SIG-M5 (cell line): ENCODE measurements around the gene FCHO1.
A peak's percentile ranks its signal among the peaks of the same experiment; 100 is the strongest.

Experiments
- DNase-seq: peaks from one replicate; lab custom pipeline; 2025; lab: John Stamatoyannopoulos, UW

FCHO1 gene

DNA sequence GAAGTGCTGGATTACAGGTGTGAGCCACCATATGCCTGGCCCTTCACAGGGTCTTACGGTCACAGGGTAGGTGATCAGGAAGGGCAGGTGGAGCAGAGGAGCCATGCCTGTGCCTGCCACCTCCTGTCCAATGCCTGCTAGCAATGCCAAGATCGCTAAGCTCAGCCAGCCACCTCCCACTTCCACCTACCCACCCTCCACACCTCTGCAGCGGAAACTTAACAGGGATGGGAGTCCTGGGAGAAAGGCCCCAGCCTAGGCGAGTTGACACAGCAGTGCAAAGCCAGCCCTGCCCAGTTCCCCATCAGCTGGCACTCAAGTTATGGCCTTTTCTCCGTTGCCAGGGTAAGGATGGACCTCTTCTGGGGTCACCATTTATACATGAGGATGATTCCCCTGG is 15.9 kb upstream of the FCHO1 start:
- no peak for DNase-seq

DNA sequence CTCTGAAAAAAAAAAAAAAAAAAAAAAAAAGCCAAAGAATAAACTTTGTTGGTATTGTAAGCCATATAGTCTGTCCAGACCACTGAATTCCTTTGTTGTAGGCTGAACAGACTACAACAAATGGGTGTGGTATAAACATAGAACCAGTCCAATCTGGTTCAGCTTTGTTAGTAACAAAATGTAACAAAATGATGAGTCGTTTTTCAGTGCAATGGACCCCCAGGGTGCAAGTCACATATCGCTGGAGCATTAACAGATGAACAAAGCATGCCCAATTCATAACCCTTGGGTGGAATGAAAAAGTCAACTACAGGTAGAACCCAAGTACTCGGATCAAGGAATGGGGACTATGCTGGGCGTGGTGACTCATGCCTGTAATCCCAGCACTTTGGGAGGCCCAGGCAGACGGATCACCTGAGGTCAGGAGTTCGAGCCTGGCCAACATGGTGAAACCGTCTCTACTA is 13.6 kb upstream of the FCHO1 start:
- DNase-seq: no peak

DNA sequence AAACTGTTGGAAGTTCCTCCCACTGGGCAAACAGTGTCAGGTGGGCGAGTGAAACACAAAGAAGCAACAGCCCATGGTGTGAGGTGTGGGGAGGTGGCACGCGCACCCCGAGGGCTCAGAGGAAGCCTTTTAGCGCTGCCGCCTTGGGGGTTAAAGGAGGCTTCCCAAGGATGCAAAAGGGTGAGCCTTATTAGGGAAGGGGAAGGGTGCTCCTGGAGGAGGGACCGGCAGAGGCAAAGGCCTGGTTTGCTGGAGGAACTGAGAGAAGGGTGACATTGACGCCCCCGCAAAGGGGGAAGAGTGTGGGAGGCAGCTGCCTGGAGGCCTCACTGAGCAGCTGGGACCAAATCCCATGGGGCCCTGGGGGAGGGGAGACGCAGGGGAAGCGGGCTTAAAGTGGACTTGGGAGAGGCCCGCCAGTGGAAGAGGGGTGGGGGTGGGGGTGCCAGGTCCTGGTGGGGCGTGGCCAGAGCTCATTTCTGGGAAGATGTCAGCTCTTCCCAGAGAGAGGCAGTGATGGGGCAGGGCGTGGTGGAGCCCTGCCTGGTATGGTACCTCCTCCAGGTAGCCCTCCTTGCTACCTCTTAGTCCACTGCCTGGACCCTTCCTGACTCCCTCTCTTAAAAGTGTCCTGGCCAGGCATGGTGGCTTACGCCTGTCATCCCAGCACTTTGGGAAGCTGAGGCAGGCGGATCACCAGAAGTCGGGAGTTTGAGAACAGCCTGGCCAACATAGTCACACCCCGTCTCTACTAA is 12.0 kb upstream of the FCHO1 start:
- no peak for DNase-seq

DNA sequence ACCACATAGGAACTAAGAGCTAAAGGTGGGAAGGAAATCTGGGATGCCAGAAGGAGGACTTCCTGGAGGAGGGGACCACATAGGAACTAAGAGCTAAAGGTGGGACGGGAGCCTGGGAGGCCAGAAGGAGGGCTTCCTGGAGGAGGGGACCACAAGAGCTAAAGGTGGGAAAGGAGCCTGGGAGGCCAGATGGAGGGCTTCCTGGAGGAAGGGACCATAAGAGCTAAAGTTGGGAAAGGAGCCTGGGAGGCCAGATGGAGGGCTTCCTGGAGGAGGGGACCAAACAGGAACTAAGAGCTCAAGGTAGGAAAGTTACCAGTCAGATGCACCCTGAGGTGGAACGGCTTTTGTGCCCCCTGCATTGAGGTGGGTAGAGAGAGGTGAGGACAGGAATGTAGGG is 9.8 kb upstream of the FCHO1 start:
- no peak for DNase-seq

DNA sequence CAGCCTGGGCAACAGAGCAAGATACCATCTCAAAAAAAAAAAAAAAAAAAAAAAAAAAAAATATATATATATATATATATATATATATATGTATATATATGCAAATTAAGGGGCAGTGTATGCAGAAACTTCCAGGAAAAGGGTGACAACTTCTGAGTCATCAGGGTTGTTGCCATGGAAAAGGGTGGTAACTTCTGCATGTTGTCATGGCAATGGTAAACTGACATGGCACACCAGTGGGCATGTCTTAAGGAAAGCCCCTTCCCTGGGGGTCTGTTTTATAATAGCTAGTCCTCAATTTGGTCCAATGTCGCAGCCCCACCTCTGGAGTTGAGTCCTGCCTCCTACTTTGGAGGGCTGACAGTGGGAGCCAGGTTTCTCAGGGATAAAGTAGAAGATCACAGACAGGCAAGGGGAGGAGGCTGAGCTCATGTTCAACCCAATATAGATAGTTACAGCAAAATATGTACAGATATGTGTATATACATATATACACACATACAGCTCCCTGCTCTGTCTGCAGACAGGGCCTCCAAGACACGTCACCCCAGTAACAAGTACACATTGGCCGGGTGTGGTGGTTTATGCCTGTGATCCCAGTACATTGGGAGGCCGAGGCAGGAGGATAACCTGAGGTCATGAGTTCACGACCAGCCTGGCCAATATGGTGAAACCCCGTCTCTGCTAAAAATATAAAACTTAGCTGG is 7.2 kb upstream of the FCHO1 start:
- DNase-seq: no peak

DNA sequence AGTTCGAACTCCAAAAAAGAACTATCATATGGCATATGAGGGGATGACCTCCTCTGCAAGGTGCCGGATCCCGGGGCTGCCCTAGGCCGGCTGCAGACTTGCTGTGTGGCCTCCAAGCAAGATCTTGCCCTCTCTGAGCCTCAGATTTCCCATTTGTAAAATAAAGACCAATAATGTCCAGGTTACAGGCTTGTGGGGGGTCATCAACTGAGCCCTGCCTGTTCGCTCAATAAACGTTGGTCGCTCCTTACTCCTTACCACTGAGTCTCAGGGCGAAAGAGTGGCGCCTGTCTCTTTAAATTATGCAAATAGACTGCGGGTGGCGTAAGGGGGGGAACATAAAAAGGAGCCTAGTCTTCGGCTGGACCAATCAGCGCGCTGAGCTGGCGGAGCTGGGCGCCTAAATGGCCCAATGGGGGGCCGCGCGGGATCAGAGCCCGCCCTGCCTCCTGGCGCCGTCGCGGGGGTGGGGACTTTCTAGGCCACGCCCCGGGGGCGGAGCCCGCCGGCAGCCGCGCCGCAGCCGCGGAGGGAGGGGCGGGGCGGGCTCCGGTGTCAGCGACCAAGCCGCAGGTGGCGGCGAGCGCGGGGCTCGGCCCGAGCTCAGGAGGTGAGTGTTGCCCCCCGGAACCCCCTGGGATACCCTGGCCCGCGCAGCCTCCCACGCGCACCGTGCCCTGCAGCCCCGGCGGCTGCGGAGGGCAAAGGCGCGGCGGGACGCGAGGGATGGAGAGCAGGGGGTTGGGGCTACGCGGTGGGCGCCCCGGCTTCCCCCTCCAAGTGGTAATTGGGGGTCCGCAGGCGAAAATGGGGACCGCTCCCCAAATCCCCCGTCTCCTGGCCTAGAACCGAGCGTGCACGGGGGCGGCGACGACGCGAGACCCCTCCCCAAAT is 3.8 kb upstream of the FCHO1 start:
- peak; percentile 46 for DNase-seq

DNA sequence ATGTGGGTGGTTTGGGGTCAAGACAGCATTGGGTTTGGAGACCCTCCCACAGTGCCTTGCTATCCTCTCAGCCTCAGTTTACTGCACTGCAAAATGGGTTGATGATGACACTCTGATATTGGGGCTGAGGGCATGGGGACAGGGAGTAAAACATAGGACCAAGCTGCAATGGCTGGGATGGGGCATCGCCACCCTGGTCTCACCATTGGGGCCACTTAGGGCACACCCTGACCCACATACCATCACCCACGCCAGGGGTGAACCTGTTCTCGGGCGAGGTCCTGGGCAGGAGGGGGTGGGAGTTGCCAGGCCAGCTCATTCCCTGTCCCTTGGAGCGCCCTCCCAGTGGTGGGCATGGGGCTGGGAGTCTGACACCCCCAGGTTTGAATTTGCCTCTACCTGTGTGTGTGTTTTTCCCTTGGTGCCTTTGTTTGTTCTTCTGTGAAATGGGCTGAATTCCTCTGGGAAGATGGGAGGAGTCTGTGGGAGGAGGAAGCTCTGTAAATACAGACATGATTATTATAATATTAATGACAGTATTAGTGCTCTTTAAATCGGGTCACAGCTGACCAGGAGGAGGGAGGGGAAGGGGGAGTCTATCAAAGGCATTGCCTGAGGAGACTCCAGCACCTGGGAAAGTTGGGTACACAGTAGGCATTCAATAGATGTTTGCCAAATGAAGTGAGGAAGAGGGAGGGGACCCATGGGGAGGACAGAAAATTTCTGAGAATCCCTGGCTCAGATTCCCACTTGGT is 2.2 kb upstream of the FCHO1 start:
- DNase-seq: no peak

DNA sequence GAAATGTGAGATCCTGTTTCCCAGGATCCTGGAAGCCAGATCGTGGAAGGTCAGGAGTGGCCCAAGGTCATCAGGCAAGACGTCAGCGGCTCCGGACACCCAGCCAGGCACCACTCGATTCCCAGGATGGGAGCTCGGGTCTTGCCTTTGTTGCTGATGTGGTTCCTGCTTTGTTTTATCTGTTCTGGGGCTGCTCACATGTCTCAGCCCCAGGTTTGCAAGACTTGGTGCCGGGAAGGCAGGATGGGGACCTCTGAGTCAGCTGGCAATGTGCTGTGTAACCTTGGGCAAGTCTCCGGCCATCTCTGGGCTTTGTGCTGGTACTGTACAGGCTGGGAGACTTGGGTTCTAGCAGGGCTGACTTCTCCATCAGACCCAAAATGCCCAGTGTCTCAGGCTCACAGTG is 1.4 kb upstream of the FCHO1 start:
- DNase-seq: no peak

DNA sequence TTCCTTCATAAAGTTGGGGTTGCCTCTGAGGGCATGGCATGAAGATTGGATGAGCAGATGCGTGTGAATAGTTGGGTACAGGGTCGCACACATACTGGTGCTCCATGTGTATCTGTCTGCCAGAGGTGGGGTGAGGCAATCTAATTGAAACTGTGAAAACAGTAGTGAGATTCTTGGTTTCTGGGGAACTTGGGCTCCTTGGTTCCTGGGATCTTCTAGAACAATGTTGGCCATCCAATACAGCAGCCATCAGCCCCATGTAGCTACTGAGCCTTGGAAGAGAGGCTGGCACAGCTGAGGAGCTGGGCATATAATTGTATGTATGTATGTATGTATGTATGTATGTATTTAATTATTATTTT is 616 bp downstream of the FCHO1 start:
- no peak for DNase-seq

DNA sequence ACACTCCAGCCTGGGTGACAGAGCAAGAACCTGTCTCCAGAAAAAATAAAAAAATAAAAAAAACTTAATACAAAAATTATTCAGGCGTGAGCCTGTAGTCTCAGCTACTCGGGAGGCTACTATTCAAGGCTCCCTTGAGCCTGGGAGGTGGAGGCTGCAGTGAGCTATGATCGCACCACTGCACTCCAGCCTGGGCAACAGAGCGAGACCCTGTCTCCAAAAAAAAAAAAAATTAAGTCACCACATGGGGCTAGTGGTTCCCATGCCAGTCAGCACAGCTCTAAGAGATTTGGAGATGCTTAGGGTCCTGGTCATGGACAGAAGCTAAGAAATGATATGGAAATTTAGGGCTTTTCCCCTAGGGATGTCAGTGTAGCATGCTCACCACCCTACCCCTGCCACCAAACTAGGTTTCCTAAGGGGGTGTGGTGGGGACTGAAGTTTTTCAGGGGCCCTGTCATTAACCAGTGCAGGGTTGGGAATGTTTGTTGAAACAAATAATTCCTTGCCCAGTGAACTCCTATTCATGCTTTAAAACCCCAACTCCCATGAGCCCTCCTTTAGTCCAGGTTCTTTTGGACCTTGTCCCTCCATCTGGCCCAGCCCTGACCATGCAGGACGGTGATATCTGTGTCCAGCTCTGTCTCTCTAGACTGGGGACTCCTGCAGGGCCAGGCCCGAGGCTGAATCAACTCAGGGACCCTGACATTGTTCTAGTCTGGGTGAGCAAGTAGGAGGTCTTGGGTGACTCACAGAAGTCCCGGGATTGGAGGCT is 1.8 kb downstream of the FCHO1 start:
- DNase-seq: no peak

DNA sequence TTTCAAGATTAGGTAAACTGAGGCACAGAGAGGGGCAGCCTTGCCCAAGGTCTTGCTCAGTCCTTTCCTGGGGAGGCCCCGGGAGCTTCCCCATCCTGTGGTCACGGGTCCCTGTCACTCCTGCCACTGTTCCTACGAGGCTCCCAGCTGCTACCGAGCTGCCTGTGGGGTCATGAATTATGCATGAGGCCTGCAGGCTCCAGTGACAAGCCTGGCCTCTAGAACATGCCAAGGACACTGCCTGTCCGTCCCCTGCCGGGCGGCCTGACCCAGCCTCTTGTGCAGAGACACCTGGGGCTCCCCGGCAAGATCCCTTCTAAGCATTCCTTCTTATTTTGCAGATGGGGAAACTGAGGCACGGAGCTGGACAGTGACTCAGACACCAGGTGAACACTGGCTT is 2.7 kb downstream of the FCHO1 start:
- DNase-seq: no peak

DNA sequence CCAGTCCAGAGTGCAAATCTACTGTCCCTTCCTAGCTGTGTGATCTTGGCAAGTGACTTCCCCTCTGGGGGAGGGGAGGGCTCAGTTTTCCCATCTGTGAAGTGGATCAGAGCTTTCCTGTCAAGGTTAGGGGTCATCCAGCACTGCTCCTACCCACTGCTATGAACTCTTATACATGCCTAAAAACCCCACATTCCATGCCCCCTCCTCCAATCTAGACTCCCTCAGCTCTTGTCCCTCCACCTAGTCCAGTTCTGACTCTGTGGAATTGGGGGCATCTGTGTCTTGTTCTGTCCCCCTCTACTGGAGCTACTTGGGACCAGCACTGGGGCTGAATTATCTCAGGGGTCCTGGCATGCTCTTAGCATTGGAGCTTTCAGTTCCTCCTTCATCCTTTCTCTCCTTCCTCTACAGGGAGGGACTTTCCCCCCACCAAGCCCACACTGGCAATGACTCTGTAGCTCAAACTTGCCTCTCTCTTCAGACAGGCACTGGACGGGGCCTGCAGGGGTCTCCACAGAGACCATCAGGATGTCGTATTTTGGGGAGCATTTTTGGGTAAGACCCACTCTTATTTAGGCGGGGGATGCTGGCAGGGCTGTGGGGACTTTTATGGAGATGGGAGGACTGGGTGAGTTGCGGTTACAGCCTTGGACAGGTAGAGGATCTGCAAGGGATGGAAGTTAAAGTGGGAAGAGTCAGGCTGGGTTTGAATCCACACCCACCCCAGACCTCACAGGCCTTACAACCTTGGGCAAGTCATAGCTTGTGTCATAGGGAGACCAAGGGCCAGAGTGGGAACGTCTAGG is 3.6 kb downstream of the FCHO1 start:
- no peak for DNase-seq

DNA sequence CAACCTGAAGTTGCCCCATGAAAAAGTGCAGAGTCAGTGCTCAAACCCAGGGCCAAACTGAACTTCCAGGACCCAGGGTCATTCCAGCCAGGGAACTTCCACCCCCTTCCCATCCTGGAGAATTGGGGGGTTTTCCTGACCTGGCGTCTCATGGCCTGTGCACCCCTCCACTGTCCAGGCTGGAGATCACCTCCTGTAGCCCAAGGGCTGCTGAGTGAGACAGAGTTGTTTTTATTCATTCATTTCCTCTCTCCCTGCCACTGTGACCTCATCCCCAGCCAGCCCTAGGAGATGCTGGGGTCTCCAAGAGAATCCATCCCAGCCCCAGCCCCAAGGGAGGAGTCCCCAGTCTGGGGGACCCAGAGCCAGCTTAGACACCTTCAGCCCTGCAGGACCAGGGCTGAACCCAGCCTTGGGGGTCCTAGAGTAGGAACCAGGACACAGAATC is 4.2 kb downstream of the FCHO1 start:
- no peak for DNase-seq

DNA sequence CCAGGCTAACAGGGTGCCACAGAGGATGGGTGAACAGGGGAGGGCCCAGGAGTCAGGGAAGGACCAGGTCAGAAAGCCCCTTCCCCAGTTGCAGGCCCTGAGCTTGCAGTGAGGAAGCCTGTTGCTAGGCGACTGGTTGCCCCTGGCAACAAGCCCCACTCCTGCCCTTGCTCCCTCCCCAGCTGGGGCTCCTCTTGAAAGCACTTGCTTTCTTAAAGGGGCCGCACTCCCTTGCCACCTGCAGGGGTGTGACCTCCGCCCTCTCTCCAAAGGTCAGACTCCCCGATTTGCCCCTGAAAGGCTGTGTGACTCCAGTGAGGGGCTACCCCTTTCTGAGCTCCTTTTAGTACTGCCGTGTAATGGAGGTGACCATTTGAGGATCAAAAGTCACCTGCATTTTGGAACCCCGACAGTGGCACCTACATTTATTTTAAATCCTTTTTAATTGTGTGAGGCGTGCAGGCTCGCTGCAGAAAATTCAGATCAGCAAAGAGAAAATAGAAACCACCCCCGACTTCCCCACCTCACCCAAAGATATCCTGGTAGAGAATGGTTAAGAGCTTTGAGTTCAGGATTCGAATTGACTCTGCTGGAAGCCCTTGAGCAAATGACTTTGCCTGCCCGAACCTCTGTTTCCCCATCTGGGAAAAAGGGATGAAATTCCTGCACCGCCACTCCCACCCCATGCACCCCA is 4.8 kb downstream of the FCHO1 start:
- no peak for DNase-seq

DNA sequence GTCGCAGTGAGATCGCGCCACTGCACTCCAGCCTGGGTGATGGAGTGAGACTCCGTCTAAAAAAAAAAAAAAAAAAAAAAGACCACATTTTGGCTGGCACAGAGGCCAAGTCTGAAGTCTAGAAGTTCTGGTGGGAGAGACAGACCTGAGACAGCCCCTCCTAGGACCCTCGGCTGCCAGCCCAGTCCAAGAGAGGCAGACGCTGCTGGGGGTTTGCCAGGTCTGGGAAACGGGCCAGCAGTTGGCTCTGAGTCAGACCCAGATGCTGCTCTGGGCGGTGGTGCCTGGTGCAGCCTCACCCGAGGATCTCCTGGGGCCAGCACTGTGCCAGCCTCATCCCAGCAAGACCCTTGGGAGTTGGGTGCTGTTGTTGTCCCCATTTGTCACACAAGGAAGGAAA is 5.8 kb downstream of the FCHO1 start:
- DNase-seq: no peak

DNA sequence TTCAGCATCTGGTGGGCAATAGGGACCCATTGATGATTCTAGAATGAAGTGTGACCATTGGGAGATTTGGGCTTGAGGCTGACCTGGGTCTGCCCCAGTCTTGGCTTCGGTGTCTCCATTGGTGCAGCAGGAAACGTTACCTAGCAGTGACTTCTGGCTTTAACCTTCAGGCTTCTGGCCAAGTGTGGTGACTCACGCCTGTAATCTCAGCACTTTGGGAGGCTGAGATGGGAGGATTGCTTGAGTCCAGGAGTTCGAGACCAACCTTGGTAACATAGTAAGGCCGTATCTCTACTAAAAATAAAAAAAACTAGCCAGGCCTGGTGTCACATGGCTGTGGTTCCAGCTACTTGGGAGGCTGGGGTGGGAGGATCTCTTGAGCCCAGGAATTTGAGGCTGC is 7.2 kb downstream of the FCHO1 start:
- DNase-seq: no peak

DNA sequence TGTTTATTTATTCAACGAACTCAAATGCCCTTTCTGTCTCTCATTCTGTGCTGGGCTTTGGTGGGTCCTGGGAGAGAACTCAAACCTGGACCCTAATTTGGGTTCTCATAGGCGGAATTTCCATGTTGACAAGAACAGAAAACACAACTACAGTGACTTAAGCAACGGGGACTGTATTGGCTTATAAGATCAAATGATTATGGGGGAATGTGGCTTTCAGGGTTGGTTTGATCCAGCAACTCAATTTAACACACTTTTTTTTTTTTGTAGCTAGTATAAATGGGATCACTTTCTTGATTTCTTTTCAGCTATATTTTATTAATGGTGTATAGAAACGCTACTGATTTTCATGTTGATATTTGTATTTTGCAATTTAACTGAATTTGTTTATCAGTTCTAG is 9.9 kb downstream of the FCHO1 start:
- DNase-seq: no peak

DNA sequence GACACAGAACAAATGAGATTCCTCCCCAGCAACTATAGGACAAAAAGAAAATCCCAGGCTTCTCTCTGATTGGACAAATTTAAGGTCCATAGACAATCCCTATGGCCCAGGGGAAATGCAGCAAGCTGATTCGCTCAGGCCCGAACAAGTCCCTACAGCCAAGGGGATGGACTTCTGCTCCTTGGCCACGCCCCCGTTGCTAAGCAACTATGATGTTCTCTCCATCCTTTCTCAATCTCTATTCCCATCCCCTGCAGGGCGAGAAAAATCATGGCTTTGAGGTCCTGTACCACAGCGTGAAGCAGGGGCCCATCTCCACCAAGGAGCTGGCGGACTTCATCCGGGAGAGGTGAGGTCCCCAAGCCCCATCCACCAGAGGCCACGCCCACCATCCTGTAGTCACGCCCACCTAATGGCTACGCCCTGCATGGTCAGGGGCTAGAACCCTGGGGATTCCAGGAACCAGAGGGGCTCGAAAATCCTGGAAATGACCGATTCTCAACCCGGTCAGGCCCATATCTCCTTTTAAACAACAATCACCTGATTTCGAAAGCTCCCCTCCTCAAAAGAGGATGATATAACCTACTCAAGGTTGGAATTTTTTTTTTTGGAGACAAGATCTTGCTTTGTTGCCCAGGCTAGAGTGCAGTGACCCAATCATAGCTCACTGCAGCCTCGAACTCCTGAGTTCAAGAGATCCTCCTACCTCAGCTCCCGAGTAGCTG is 11.4 kb downstream of the FCHO1 start:
- no peak for DNase-seq

DNA sequence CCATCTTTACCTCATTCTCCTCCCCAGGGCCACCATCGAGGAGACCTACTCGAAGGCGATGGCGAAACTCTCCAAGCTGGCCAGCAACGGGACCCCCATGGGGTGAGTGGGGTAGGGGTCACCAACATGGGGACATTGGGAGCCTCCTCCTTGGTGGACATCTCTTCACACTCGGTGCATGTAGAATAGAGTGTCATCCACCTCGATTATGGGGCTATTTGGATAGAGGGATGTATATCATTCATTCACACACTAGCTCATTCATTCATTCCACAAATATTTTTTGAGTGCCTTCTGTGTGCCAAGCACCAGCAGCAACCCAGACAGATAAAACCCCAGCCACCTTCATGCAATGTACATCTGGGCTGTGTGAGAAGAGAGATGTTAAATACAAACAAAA is 13.1 kb downstream of the FCHO1 start:
- no peak for DNase-seq
